ENCODE results near the gene NMNAT3.

NMNAT3 gene

GRCh38 chr3:139670196-139670595, 7.6 kb downstream of the NMNAT3 start:
- Histone ChIP-seq H3K4me1 (no peaks in the 10 kb centered on the region), H3K4me2 (ENCODE audit: low read length) (no peak overlapping the region), H3K27me3 (ENCODE audit: control insufficient read depth, insufficient read depth, low read length) (no peaks in the 10 kb centered on the region), H2AFZ (no peak overlapping the region), H3K36me3 (ENCODE audit: control insufficient read depth, insufficient read depth, low read length) (no peaks in the 10 kb centered on the region), H3K27ac (no peak overlapping the region), H3K79me2 (no peaks in the 10 kb centered on the region), H3K4me3 (ENCODE audit: low read depth, low read length) (no peak overlapping the region), H3K9ac (no peak overlapping the region), H3K9me3 (ENCODE audit: control insufficient read depth, low read length) (no peaks in the 10 kb centered on the region)
- no peak for TF ChIP-seq CTCF (IDR thresholded peaks at IDR 0.05)

GRCh38 chr3:139668332-139668731, 9.4 kb downstream of the NMNAT3 start:
- no peak overlapping the region for H3K4me2 ChIP-seq (ENCODE audit: low read length)
- no peaks in the 10 kb centered on the region for H3K27me3 ChIP-seq (ENCODE audit: control insufficient read depth, insufficient read depth, low read length)
- H2AFZ ChIP-seq = no peak overlapping the region
- H3K36me3 ChIP-seq (ENCODE audit: control insufficient read depth, insufficient read depth, low read length) = no peaks in the 10 kb centered on the region
- H3K79me2 ChIP-seq = no peaks in the 10 kb centered on the region
- TF ChIP-seq CTCF (IDR thresholded peaks at IDR 0.05) = no peak
- no peak overlapping the region for H3K4me3 ChIP-seq (ENCODE audit: low read depth, low read length)
- no peaks in the 10 kb centered on the region for H3K4me1 ChIP-seq
- H3K27ac ChIP-seq = no peak overlapping the region
- H3K9ac ChIP-seq = no peak overlapping the region
- H3K9me3 ChIP-seq (ENCODE audit: control insufficient read depth, low read length) = no peaks in the 10 kb centered on the region

GRCh38 chr3:139664958-139665357, 12.8 kb downstream of the NMNAT3 start:
- H3K4me3 ChIP-seq (ENCODE audit: low read depth, low read length) = no peak overlapping the region
- no peak overlapping the region for H3K27ac ChIP-seq
- H3K36me3 ChIP-seq (ENCODE audit: control insufficient read depth, insufficient read depth, low read length) = no peaks in the 10 kb centered on the region
- H3K27me3 ChIP-seq (ENCODE audit: control insufficient read depth, insufficient read depth, low read length) = no peaks in the 10 kb centered on the region
- no peaks in the 10 kb centered on the region for H3K4me1 ChIP-seq
- no peak overlapping the region for H2AFZ ChIP-seq
- TF ChIP-seq CTCF (IDR thresholded peaks at IDR 0.05) = no peak
- no peak overlapping the region for H3K4me2 ChIP-seq (ENCODE audit: low read length)
- H3K79me2 ChIP-seq = no peaks in the 10 kb centered on the region
- H3K9ac ChIP-seq = no peak overlapping the region
- H3K9me3 ChIP-seq (ENCODE audit: control insufficient read depth, low read length) = no peaks in the 10 kb centered on the region

- Histone ChIP-seq H2AFZ (no peak overlapping the region), H3K4me2 (ENCODE audit: low read length) (no peak overlapping the region), H3K4me1 (peaks cover 2% of the 10 kb centered on the region), H3K36me3 (ENCODE audit: control insufficient read depth, insufficient read depth, low read length) (no peaks in the 10 kb centered on the region), H3K4me3 (ENCODE audit: low read depth, low read length) (no peak overlapping the region), H3K9ac (no peak overlapping the region), H3K27me3 (ENCODE audit: control insufficient read depth, insufficient read depth, low read length) (no peaks in the 10 kb centered on the region), H3K79me2 (no peaks in the 10 kb centered on the region), H3K27ac (no peak overlapping the region), H3K9me3 (ENCODE audit: control insufficient read depth, low read length) (no peaks in the 10 kb centered on the region)
- TF ChIP-seq CTCF (IDR thresholded peaks at IDR 0.05) = no peak
Observed at GRCh38 chr3:139660269-139660668, 17.5 kb downstream of the NMNAT3 start.

GRCh38 chr3:139659511-139659910, 18.3 kb downstream of the NMNAT3 start:
- H3K4me3 ChIP-seq (ENCODE audit: low read depth, low read length) = no peak overlapping the region
- H3K9ac ChIP-seq = no peak overlapping the region
- no peak overlapping the region for H2AFZ ChIP-seq

More at GRCh38 chr3:139659511-139659910, 18.3 kb downstream of the NMNAT3 start:
- Histone ChIP-seq H3K36me3 (ENCODE audit: control insufficient read depth, insufficient read depth, low read length) (no peaks in the 10 kb centered on the region), H3K4me2 (ENCODE audit: low read length) (no peak overlapping the region), H3K4me1 (peaks cover 5% of the 10 kb centered on the region), H3K27ac (no peak overlapping the region), H3K27me3 (ENCODE audit: control insufficient read depth, insufficient read depth, low read length) (no peaks in the 10 kb centered on the region), H3K79me2 (no peaks in the 10 kb centered on the region), H3K9me3 (ENCODE audit: control insufficient read depth, low read length) (no peaks in the 10 kb centered on the region)
- no peak for TF ChIP-seq CTCF (IDR thresholded peaks at IDR 0.05)
